Cerebellar cortex (tissue), 1 donor: ENCODE data around the gene SYCP1.
"Not testable (repeated sequence)": the region's sequence is repeated elsewhere in the genome, so short reads cannot be mapped to it uniquely, and the experiment has no call there.

Experiments used
- DNase-seq: peaks from one replicate; pipeline ENCODE4 v3.0.0-alpha.2; 2015; ENCODE audit warnings: low spot score

The SYCP1 gene

GRCh38 chr1:114979278-114979891 lies 124.7 kb downstream of the SYCP1 start:
- DNase-seq: peak; percentile 53

GRCh38 chr1:114982251-114982650 lies 127.6 kb downstream of the SYCP1 start:
- DNase-seq: no peak

GRCh38 chr1:114986286-114986685 lies 131.6 kb downstream of the SYCP1 start:
- DNase-seq: no peak

- no peak for DNase-seq
Measured at GRCh38 chr1:114988095-114988494, 133.4 kb downstream of the SYCP1 start.

GRCh38 chr1:114997510-114998289 lies 143.0 kb downstream of the SYCP1 start:
- DNase-seq: no peak

- no peak for DNase-seq
Measured at GRCh38 chr1:115006191-115006590, 151.5 kb downstream of the SYCP1 start.

- DNase-seq: no peak
Measured at GRCh38 chr1:115012006-115012405, 157.3 kb downstream of the SYCP1 start.

GRCh38 chr1:115012434-115012833 lies 157.8 kb downstream of the SYCP1 start:
- DNase-seq: no peak

- DNase-seq: no peak
Measured at GRCh38 chr1:115013792-115014191, 159.1 kb downstream of the SYCP1 start.

- not testable (repeated sequence) for DNase-seq
Measured at GRCh38 chr1:115019549-115019948, 164.9 kb downstream of the SYCP1 start.

- DNase-seq: no peak
Measured at GRCh38 chr1:115021145-115021544, 166.5 kb downstream of the SYCP1 start.

- DNase-seq: no peak
Measured at GRCh38 chr1:115023593-115023992, 168.9 kb downstream of the SYCP1 start.

- no peak for DNase-seq
Measured at GRCh38 chr1:115029526-115029925, 174.9 kb downstream of the SYCP1 start, which contains the start of gene TSHB. Gene TSHB (plus strand): TSS chr1:115029826. CDS start chr1:115033363, 3,537 bp downstream.

- DNase-seq: no peak
Measured at GRCh38 chr1:115031595-115031994, 176.9 kb downstream of the SYCP1 start.

GRCh38 chr1:115035652-115036051 lies 181.0 kb downstream of the SYCP1 start:
- no peak for DNase-seq

- no peak for DNase-seq
Measured at GRCh38 chr1:115036814-115037507, 182.3 kb downstream of the SYCP1 start.

- no peak for DNase-seq
Measured at GRCh38 chr1:115040501-115040900, 185.8 kb downstream of the SYCP1 start.

GRCh38 chr1:115041654-115042053 lies 187.0 kb downstream of the SYCP1 start:
- DNase-seq: peak; percentile 8
